Fibroblast of lung (primary cell): ENCODE data around the gene MACROD2.

Source experiments
- EZH2 ChIP-seq: IDR thresholded peaks from 2 replicates; pipeline ENCODE4 v1.5.1; 2012; ENCODE audit warnings: low read length, control low read depth, mild to moderate bottlenecking; ENCODE audit errors: missing control alignments
- TF ChIP-seq, protein P1 (sequence below), 2 donors: IDR thresholded peaks in 1 of 2; conservative IDR thresholded peaks in 1 of 2; 1 replicate in 1 of 2; 2 replicates in 1 of 2; pipeline ENCODE4 v1.5.1; 2011 to 2012; ENCODE audit warnings: low read length in 2 of 2, control low read depth in 1 of 2, inconsistent platforms in 1 of 2, low read depth in 1 of 2, mild to moderate bottlenecking in 1 of 2

DNA sequence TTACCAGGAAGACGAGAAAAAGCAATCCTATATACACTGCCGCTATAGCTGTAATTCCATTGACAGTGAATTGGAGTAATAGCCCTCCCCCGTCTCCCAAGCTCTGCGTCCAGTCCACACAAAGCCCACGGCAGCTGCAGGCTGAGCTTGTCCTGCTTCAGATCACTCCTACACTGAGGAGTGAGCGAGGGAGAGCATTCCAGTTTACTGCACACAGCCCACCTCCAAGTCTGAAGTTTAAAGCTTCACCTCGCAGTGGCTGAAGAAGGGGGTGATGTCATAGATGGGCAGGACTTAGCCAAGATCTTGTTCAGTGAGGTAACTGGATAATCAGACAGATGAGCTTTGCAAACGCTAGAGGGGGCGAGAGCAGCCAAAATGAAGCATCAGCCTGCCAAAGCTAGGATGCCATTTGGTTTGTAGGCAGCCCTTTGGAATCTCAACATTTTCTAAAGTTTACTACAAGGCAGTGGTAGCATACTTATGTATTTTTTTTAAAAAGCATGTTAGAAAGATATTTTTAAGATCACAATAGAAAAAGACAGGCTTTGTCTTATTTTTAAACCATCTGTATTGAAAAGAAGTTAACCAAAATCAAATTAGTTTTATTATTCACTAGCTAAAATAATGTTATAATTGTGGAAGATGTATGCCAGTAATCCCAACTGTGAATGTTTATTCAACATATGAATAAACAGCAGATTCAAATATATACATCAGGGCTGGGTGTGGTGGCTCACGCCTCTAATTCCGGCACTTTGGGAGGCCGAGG, 342.3 kb downstream of the MACROD2 start, which contains the start of gene FLRT3:
- no peak for TF ChIP-seq EZH2
- TF ChIP-seq, protein P1, sequence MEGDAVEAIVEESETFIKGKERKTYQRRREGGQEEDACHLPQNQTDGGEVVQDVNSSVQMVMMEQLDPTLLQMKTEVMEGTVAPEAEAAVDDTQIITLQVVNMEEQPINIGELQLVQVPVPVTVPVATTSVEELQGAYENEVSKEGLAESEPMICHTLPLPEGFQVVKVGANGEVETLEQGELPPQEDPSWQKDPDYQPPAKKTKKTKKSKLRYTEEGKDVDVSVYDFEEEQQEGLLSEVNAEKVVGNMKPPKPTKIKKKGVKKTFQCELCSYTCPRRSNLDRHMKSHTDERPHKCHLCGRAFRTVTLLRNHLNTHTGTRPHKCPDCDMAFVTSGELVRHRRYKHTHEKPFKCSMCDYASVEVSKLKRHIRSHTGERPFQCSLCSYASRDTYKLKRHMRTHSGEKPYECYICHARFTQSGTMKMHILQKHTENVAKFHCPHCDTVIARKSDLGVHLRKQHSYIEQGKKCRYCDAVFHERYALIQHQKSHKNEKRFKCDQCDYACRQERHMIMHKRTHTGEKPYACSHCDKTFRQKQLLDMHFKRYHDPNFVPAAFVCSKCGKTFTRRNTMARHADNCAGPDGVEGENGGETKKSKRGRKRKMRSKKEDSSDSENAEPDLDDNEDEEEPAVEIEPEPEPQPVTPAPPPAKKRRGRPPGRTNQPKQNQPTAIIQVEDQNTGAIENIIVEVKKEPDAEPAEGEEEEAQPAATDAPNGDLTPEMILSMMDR (conservative IDR thresholded peaks at IDR 0.05 in 1 of 2, IDR thresholded peaks at IDR 0.05 in 1 of 2; ENCODE audit: low read depth in 1 of 2, low read length in 2 of 2), result peak; percentile 86 to 89
